ENCODE measurements around the gene DPEP1. TPM values are rescaled to one million over a fixed set of nuclear protein-coding genes. Genes with fewer than 3 reads are reported as not detected.

Gene DPEP1
- total RNA-seq, 1 experiment from 2014 or later = 13.6 TPM

DNA sequence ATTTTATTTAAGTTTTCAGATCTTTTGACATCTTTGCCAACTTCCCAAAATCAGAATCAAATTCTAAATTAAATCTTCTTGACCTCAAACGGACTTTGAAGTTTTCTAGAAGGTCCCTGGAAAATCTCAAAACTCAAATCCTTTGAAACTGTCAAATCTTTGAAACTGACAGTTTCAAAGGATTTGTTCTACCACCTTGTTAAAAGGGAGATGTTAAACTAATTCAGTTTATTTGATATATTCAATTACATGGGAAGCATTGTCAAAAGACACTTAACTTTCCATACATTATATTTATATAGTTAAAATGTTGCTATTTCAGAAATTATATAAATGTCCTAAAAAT, 3.4 kb upstream of the DPEP1 start:
- ATAC-seq (no peak), DNase-seq (ENCODE audit: low spot score) (no peak)
- Mint-ChIP-seq H3K27me3 (ENCODE audit: low read depth) (no peaks in the 10 kb centered on the region), H3K27ac (no peak overlapping the region), H3K4me1 (peaks cover 11% of the 10 kb centered on the region), H3K36me3 (no peaks in the 10 kb centered on the region), H3K9me3 (peaks cover 5% of the 10 kb centered on the region), H3K4me3 (no peak overlapping the region)
- POLR2A ChIA-PET = no interaction called here
- CTCF ChIA-PET = interaction anchor here (1.5 kb wide), 1 partner anchor 44 kb away, joined by 3 read pairs; no protein-coding TSS in a partner anchor
- TF ChIP-seq, protein P1, sequence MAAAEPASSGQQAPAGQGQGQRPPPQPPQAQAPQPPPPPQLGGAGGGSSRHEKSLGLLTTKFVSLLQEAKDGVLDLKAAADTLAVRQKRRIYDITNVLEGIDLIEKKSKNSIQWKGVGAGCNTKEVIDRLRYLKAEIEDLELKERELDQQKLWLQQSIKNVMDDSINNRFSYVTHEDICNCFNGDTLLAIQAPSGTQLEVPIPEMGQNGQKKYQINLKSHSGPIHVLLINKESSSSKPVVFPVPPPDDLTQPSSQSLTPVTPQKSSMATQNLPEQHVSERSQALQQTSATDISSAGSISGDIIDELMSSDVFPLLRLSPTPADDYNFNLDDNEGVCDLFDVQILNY (CRISPR knock-in tag; IDR thresholded peaks at IDR 0.05) = no peak
- TF ChIP-seq, protein P2, sequence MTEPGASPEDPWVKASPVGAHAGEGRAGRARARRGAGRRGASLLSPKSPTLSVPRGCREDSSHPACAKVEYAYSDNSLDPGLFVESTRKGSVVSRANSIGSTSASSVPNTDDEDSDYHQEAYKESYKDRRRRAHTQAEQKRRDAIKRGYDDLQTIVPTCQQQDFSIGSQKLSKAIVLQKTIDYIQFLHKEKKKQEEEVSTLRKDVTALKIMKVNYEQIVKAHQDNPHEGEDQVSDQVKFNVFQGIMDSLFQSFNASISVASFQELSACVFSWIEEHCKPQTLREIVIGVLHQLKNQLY (CRISPR knock-in tag; IDR thresholded peaks at IDR 0.05) = no peak
- TF ChIP-seq HMGA2 (CRISPR knock-in tag; IDR thresholded peaks at IDR 0.05) = no peak
- TF ChIP-seq JAZF1 (CRISPR knock-in tag; IDR thresholded peaks at IDR 0.05) = no peak
- TF ChIP-seq, protein P3, sequence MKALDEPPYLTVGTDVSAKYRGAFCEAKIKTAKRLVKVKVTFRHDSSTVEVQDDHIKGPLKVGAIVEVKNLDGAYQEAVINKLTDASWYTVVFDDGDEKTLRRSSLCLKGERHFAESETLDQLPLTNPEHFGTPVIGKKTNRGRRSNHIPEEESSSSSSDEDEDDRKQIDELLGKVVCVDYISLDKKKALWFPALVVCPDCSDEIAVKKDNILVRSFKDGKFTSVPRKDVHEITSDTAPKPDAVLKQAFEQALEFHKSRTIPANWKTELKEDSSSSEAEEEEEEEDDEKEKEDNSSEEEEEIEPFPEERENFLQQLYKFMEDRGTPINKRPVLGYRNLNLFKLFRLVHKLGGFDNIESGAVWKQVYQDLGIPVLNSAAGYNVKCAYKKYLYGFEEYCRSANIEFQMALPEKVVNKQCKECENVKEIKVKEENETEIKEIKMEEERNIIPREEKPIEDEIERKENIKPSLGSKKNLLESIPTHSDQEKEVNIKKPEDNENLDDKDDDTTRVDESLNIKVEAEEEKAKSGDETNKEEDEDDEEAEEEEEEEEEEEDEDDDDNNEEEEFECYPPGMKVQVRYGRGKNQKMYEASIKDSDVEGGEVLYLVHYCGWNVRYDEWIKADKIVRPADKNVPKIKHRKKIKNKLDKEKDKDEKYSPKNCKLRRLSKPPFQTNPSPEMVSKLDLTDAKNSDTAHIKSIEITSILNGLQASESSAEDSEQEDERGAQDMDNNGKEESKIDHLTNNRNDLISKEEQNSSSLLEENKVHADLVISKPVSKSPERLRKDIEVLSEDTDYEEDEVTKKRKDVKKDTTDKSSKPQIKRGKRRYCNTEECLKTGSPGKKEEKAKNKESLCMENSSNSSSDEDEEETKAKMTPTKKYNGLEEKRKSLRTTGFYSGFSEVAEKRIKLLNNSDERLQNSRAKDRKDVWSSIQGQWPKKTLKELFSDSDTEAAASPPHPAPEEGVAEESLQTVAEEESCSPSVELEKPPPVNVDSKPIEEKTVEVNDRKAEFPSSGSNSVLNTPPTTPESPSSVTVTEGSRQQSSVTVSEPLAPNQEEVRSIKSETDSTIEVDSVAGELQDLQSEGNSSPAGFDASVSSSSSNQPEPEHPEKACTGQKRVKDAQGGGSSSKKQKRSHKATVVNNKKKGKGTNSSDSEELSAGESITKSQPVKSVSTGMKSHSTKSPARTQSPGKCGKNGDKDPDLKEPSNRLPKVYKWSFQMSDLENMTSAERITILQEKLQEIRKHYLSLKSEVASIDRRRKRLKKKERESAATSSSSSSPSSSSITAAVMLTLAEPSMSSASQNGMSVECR (CRISPR knock-in tag; IDR thresholded peaks at IDR 0.05; ENCODE audit: borderline replicate concordance) = no peak
- no peak for TF ChIP-seq KAT7 (CRISPR knock-in tag; IDR thresholded peaks at IDR 0.05; ENCODE audit: borderline replicate concordance)
- TF ChIP-seq NFE2L1 (CRISPR knock-in tag; IDR thresholded peaks at IDR 0.05) = no peak
- no peak for TF ChIP-seq CREM (CRISPR knock-in tag; IDR thresholded peaks at IDR 0.05)
- TF ChIP-seq, protein P4, sequence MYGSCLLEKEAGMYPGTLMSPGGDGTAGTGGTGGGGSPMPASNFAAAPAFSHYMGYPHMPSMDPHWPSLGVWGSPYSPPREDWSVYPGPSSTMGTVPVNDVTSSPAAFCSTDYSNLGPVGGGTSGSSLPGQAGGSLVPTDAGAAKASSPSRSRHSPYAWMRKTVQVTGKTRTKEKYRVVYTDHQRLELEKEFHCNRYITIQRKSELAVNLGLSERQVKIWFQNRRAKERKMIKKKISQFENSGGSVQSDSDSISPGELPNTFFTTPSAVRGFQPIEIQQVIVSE (CRISPR knock-in tag; IDR thresholded peaks at IDR 0.05; ENCODE audit: borderline replicate concordance) = no peak
- TF ChIP-seq RORB (CRISPR knock-in tag; IDR thresholded peaks at IDR 0.05) = no peak
- no peak for TF ChIP-seq FOXK1 (CRISPR knock-in tag; IDR thresholded peaks at IDR 0.05)
- TF ChIP-seq, protein P5, sequence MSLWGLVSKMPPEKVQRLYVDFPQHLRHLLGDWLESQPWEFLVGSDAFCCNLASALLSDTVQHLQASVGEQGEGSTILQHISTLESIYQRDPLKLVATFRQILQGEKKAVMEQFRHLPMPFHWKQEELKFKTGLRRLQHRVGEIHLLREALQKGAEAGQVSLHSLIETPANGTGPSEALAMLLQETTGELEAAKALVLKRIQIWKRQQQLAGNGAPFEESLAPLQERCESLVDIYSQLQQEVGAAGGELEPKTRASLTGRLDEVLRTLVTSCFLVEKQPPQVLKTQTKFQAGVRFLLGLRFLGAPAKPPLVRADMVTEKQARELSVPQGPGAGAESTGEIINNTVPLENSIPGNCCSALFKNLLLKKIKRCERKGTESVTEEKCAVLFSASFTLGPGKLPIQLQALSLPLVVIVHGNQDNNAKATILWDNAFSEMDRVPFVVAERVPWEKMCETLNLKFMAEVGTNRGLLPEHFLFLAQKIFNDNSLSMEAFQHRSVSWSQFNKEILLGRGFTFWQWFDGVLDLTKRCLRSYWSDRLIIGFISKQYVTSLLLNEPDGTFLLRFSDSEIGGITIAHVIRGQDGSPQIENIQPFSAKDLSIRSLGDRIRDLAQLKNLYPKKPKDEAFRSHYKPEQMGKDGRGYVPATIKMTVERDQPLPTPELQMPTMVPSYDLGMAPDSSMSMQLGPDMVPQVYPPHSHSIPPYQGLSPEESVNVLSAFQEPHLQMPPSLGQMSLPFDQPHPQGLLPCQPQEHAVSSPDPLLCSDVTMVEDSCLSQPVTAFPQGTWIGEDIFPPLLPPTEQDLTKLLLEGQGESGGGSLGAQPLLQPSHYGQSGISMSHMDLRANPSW (CRISPR knock-in tag; conservative IDR thresholded peaks at IDR 0.05; ENCODE audit: low read depth) = no peak

DNA sequence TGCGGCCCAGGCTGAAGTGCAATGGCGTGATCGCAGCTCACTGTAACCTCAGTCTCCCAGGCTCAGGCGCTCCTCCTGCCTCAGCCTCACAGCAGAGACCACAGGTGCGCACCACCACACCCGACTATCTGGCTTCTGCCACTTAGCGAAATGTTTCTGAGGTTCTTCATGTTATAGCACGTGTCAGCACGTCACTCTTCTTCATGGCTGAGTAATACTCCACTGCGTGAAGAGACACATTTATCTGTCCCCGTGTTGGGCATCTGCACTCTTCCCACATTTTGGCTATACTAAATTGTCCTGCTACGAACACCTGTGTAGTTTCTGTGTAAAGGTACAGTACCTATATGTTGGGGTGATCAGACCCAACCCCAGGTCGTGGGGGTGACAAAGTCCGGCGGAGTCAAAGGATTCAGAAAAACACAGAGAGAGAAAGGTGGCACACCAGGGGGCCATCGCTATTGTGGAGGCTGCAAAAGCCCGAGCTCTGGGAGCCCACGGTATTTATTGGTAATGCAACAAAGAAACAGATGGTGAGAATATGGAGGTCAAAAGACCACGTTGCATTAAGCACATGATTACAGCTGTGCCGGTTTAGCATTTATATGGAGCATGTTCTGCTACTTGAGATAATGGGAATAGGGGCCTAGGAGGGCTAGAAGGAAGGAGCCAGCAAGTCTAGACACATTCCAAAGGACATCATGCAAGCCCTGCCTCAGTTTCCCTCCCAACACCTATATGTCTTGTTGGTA, 851 bp upstream of the DPEP1 start:
- no peak for ATAC-seq
- peak overlapping the region; percentile 97 for H3K27ac Mint-ChIP-seq
- H3K4me3 Mint-ChIP-seq = peak overlapping the region; percentile 51; the same call in 1 of the 2 replicates
- POLR2A ChIA-PET = interaction anchor here (1.2 kb wide), 1 partner anchor 23 kb away, joined by 3 read pairs; no protein-coding TSS in a partner anchor
- DNase-seq (ENCODE audit: low spot score) = no peak
- H3K9me3 Mint-ChIP-seq = peaks cover 5% of the 10 kb centered on the region
- no peaks in the 10 kb centered on the region for H3K27me3 Mint-ChIP-seq (ENCODE audit: low read depth)
- H3K4me1 Mint-ChIP-seq = peaks cover 11% of the 10 kb centered on the region
- no peak for TF ChIP-seq ATF1 (CRISPR knock-in tag; IDR thresholded peaks at IDR 0.05)
- no peak for TF ChIP-seq SMAD3 (CRISPR knock-in tag; IDR thresholded peaks at IDR 0.05; ENCODE audit: borderline replicate concordance)
- TF ChIP-seq TEAD1 (CRISPR knock-in tag; IDR thresholded peaks at IDR 0.05) = no peak
- CTCF ChIA-PET = interaction anchor here (1.5 to 6.2 kb wide), 4 partner anchors 11 to 47 kb away, joined by 7 to 79 read pairs (median 32); no protein-coding TSS in a partner anchor
- no peaks in the 10 kb centered on the region for H3K36me3 Mint-ChIP-seq

Data from WTC11 (cell line).